NT2/D1 (cell line): Measurements from ENCODE around the gene NPAS3.

ENCODE experiments used
- SUZ12 ChIP-seq: IDR thresholded peaks from 2 replicates; pipeline ENCODE4 v1.6.1; 2011; ENCODE audit not compliant: insufficient read length, insufficient read depth; ENCODE audit errors: extremely low read depth
- YY1 ChIP-seq: IDR thresholded peaks from 2 replicates; pipeline ENCODE4 v1.6.1; 2011; ENCODE audit not compliant: insufficient read length, insufficient read depth
- ZNF274 ChIP-seq: IDR thresholded peaks from 2 replicates; pipeline ENCODE4 v1.6.1; 2011; ENCODE audit warnings: mild to moderate bottlenecking, low read depth, low read length

DNA sequence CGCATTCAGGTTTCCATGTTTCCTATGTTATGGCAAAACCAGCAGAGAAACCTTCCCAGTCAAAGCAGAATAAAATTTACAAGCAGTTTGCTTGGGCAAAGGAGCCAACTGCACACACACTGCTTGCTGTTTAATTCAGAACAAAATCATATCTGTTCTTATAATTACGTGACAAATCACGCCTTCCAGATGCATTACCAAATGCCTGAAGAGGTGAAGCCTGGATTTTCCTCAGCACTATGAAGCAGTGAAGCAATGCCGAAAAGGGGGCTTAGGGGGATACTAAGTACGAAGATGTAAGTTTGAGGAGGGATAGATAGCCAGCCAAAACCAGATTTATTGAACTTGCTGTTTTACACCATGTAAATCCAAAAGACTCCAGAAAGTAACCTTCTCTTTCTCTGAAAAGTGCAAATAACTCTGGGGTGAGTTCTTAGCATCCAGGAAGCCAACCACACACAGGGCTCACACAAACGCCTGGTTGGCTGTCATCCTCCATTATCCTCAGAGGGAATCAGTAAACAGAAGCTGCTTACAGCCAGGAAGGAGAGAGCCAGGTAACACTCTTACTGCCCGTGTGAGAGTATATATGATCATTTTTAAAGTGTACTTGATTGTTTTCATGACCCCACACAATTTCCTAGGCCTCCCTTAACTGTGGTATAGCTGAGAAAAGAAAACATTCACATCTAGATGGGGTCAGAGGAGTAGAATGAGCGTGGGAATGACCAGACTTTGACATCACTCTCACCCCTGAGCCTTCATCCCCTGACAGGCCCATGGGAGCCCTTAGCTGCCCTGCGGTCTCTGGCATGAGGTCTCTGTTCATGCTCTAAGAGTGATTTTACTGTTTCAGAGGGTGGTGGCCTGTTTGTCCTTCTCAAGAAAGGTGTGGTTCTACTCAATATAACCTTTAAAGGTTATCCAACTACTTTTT, 569.7 kb downstream of the NPAS3 start:
- TF ChIP-seq YY1 (no peak), ZNF274 (no peak), SUZ12 (no peak)
